Stomach (tissue), 9 donors: ENCODE data around the gene GMDS. TPM values are rescaled to one million over a fixed set of nuclear protein-coding genes. Genes with fewer than 3 reads are reported as not detected.

Source experiments
- DNase-seq, 2 donors: peaks; one replicate each; pipeline versions ENCODE4 v3.0.0 to v3.0.0-alpha.2; 2013 to 2019
- H3K27ac ChIP-seq, 5 donors: fragments of 200-600 bp in 4 of 5; sonication (generic) in 4 of 5; one replicate each; pipeline ENCODE4 v1.5.1; 2013 to 2019; ENCODE audit warnings: mild to moderate bottlenecking in 1 of 5, moderate library complexity in 1 of 5
- H3K27me3 ChIP-seq, 3 donors: fragments of 200-600 bp; sonication (generic); one replicate each; pipeline ENCODE4 v1.5.1; 2017 to 2019; ENCODE audit warnings: mixed run types in 1 of 3
- H3K36me3 ChIP-seq, 4 donors: fragments of 200-600 bp; sonication (generic); 1 replicate in 3 of 4; 2 replicates in 1 of 4; pipeline ENCODE4 v1.5.1; 2016 to 2019
- H3K4me1 ChIP-seq, 4 donors: fragments of 200-600 bp; sonication (generic); one replicate each; pipeline ENCODE4 v1.5.1; 2016 to 2019
- H3K4me3 ChIP-seq, 4 donors: fragments of 200-600 bp; sonication (generic) in 3 of 4; one replicate each; pipeline ENCODE4 v1.5.1; 2016 to 2019; ENCODE audit warnings: mild to moderate bottlenecking in 1 of 4
- H3K9me3 ChIP-seq, 4 donors: fragments of 200-600 bp; sonication (generic); one replicate each; pipeline ENCODE4 v1.5.1; 2016 to 2019
- CTCF ChIP-seq, 7 experiments: fragments of 450-650 bp in 4 of 7; fragments of 200-600 bp in 3 of 7; sonication (generic) in 3 of 7; IDR thresholded peaks; one replicate each; pipeline ENCODE4 v1.5.1; 2016 to 2019; ENCODE audit warnings: antibody characterized with exemption in 7 of 7, control low read depth in 2 of 7, mild to moderate bottlenecking in 1 of 7
- EP300 ChIP-seq: sonication (generic); formaldehyde crosslinking; IDR thresholded peaks from one replicate; pipeline ENCODE4 v1.6.1; 2017; ENCODE audit warnings: antibody characterized with exemption
- POLR2A ChIP-seq, 4 donors: fragments of 450-650 bp; IDR thresholded peaks; one replicate each; pipeline ENCODE4 v1.6.1; 2016; ENCODE audit warnings: antibody characterized with exemption in 4 of 4, control low read depth in 2 of 4, mild to moderate bottlenecking in 1 of 4, moderate library complexity in 1 of 4
- POLR2AphosphoS5 ChIP-seq, 3 donors: sonication (generic); formaldehyde crosslinking; IDR thresholded peaks; one replicate each; pipeline ENCODE4 v1.6.1; 2016; ENCODE audit warnings: antibody characterized with exemption in 3 of 3
- WGBS, 5 donors: extraction: QIAGEN DNeasy Blood & Tissue Kit in 3 of 5; methylation state at CpG; one replicate each; pipeline versions ENCODE4 v1.1.5 to v1.1.7; 2013 to 2018; 5-methylcytosine and 5-hydroxymethylcytosine counted together
- intact Hi-C: fragments of 100-400 bp; cut with DNase I; formaldehyde crosslinking; loops from one replicate; pipeline ENCODE4 v1.15.1; 2023; ENCODE audit warnings: low total_unique reads
- polyA plus RNA-seq, 3 donors: library from polyadenylated mRNA; stranded (reverse); fragments of 200-250 nt; gene quantifications; one replicate each; pipeline ENCODE4 v1.2.3, GENCODE V29; 2013
- total RNA-seq, 5 donors: library from RNA; depleted of rRNA; stranded (reverse); fragments of >200 nt; gene quantifications; one replicate each; pipeline versions ENCODE4 v1.1.0 to v1.2.3, GENCODE V29; 2014 to 2016
- donor health status: healthy with polysubstance abuse.
- donor health status: Bipolar disorder and iron deficiency.
- donor health status: healthy.

The GMDS gene
- total and polyA plus RNA-seq, 8 donors, result 83.7 to 262 (median 121) TPM

DNA sequence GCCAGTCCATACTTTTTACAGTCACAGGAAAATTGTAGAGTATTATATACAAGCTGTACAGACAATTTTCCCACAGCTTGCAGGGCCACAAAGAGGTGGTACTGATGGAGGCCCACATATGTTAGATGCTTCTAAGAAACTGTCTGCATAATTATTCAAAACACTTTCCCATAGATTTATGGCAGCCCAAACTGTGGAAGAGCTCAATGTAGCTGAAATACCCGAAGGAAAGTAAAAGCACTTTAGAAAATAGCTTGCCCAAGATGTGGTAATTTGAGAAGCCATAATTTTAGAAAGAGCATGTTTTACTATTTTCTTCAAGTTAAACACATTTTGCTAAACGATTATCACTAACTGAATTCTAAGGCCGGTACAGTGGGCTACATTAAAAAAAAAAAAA, 36.9 kb downstream of the GMDS start:
- intact Hi-C loops, result no loop called here

DNA sequence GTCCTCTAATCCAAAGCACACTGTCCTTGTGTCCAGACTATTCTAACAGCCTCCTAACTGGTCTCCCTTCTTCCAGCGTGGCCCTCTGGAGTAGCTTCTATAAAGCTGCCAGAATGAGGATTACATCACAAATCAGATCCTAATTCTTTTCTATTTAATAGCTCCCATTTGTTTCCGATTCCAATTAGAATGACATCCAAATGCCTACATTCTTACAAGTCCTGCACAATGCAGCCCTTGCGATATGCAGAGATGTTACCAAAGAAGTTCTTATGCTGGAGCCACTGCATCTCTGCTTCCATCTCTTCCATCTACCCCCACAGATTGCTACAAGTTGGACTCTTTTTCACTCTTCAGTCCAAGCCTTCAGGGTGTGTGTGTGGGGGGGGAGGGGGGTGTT, 40.0 kb downstream of the GMDS start:
- TF ChIP-seq POLR2AphosphoS5 (IDR thresholded peaks at IDR 0.05) (no peak), POLR2A (IDR thresholded peaks at IDR 0.05) (no peak)
- no peak overlapping the region for H3K27ac ChIP-seq
- H3K27me3 ChIP-seq, result no peaks in the 10 kb centered on the region
- intact Hi-C loops, result no loop called here
- H3K9me3 ChIP-seq, result no peaks in the 10 kb centered on the region
- DNase-seq, result no peak
- H3K4me3 ChIP-seq, result no peak overlapping the region
- H3K4me1 ChIP-seq, result peaks cover 0 to 17% (median 7%) of the 10 kb centered on the region in 4 donors
- H3K36me3 ChIP-seq, result no peaks in the 10 kb centered on the region
- WGBS, 5 donors, result 84 to 96% (median 94%) methylated on average over 3 of the region's 3 CpGs

More for the DNA sequence above, 36.9 kb downstream of the GMDS start:
- Histone ChIP-seq H3K27ac (no peak overlapping the region), H3K27me3 (no peaks in the 10 kb centered on the region), H3K36me3 (no peaks in the 10 kb centered on the region), H3K4me1 (peaks cover 0 to 17% (median 7%) of the 10 kb centered on the region in 4 donors), H3K4me3 (no peak overlapping the region), H3K9me3 (no peaks in the 10 kb centered on the region)
- 67 to 87% (median 79%) methylated on average over 3 of the region's 3 CpGs for WGBS, 5 donors
- no peak for TF ChIP-seq CTCF (IDR thresholded peaks at IDR 0.05)
- no peak for TF ChIP-seq EP300
- no peak for TF ChIP-seq POLR2A (IDR thresholded peaks at IDR 0.05)
- no peak for TF ChIP-seq POLR2AphosphoS5 (IDR thresholded peaks at IDR 0.05)
- DNase-seq, result no peak

DNA sequence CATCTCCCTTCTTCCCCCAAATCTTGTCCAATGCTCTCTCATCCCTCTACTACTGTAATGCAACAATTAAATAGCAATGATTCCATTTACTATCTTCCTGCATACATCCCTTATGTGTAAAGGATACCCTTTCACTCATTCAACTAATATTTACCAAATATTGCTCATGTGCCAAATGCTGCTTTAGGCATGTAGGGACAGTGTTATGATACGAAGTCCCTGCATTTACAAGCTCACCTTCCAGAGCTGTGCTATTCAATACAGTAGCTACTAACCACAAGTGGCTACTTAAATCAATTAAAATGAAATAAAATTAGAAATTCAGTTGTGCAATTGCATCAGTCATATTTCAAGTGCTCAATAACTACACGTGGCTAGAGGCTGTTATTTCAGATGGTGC, 41.1 kb downstream of the GMDS start:
- no peak for TF ChIP-seq EP300
- no peak for TF ChIP-seq POLR2A (IDR thresholded peaks at IDR 0.05)
- TF ChIP-seq CTCF (IDR thresholded peaks at IDR 0.05), result no peak
- no peak for TF ChIP-seq POLR2AphosphoS5 (IDR thresholded peaks at IDR 0.05)
- 43 to 75% (median 51%) methylated on average over 2 of the region's 2 CpGs for WGBS, 5 donors
- peaks cover 0 to 15% (median 5%) of the 10 kb centered on the region in 4 donors for H3K4me1 ChIP-seq
- DNase-seq, result no peak
- no peaks in the 10 kb centered on the region for H3K9me3 ChIP-seq
- no peak overlapping the region for H3K4me3 ChIP-seq
- no peaks in the 10 kb centered on the region for H3K36me3 ChIP-seq
- intact Hi-C loops, result no loop called here
- H3K27ac ChIP-seq, result no peak overlapping the region
- no peaks in the 10 kb centered on the region for H3K27me3 ChIP-seq

- peak in 1 of 2 donors; percentile 36 for DNase-seq
- Histone ChIP-seq H3K9me3 (no peaks in the 10 kb centered on the region), H3K4me3 (no peak overlapping the region), H3K4me1 (peaks cover 0 to 8% (median 2%) of the 10 kb centered on the region in 4 donors), H3K27ac (peak overlapping the region in 2 of 5 donors; percentile 7 to 10), H3K27me3 (no peaks in the 10 kb centered on the region), H3K36me3 (no peaks in the 10 kb centered on the region)
- 69 to 78% (median 75%) methylated on average over 3 of the region's 3 CpGs for WGBS, 5 donors
- intact Hi-C loops, result no loop called here
- TF ChIP-seq POLR2AphosphoS5 (IDR thresholded peaks at IDR 0.05) (no peak), EP300 (no peak), CTCF (IDR thresholded peaks at IDR 0.05) (no peak), POLR2A (IDR thresholded peaks at IDR 0.05) (no peak)
Measured at GRCh38 chr6:2203264-2203663, 42.1 kb downstream of the GMDS start.

DNA sequence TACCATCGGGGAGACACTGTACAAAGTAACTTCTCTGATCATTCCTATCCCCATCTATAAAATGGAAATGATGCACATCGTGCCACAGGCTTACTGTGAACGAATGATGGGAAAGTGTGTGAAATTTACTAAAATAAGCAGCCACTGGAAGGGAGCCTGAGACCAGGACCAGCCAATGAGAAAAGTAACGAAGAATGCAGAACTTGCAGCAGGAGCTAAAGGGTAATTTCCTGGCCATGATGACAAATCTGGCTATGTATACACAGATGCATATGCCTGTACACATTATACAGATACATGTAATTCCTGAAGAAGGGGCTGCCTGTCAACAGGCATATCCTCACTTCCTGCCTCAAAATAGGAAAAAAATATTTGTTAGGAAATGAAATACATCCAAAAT, 47.4 kb downstream of the GMDS start:
- H3K4me1 ChIP-seq, result peaks cover 0 to 15% (median 7%) of the 10 kb centered on the region in 4 donors
- intact Hi-C loops, result no loop called here
- WGBS, 5 donors, result 76 to 89% (median 85%) methylated on average over 4 of the region's 4 CpGs
- H3K9me3 ChIP-seq, result no peaks in the 10 kb centered on the region
- H3K27ac ChIP-seq, result no peak overlapping the region
- DNase-seq, result no peak
- no peaks in the 10 kb centered on the region for H3K36me3 ChIP-seq
- H3K4me3 ChIP-seq, result no peak overlapping the region
- H3K27me3 ChIP-seq, result no peaks in the 10 kb centered on the region
- no peak for TF ChIP-seq POLR2AphosphoS5 (IDR thresholded peaks at IDR 0.05)
